Choroid plexus epithelial cell (primary cell): ENCODE data around the gene DYNC2H1.

ENCODE experiments used
- DNase-seq: peaks from one replicate; pipeline ENCODE4 v3.0.0-alpha.2; 2010; ENCODE audit warnings: low read depth
- H3K4me3 ChIP-seq: 2 replicates; pipeline ENCODE4 v1.5.1; 2011; ENCODE audit warnings: low read depth, mild to moderate bottlenecking, control low read depth, low read length, moderate library complexity
- TF ChIP-seq, protein P1 (sequence below): conservative IDR thresholded peaks from 2 replicates; pipeline ENCODE4 v1.5.1; 2011; ENCODE audit warnings: low read depth, mild to moderate bottlenecking, control low read depth, inconsistent platforms, low read length, moderate library complexity

DYNC2H1 gene

DNA sequence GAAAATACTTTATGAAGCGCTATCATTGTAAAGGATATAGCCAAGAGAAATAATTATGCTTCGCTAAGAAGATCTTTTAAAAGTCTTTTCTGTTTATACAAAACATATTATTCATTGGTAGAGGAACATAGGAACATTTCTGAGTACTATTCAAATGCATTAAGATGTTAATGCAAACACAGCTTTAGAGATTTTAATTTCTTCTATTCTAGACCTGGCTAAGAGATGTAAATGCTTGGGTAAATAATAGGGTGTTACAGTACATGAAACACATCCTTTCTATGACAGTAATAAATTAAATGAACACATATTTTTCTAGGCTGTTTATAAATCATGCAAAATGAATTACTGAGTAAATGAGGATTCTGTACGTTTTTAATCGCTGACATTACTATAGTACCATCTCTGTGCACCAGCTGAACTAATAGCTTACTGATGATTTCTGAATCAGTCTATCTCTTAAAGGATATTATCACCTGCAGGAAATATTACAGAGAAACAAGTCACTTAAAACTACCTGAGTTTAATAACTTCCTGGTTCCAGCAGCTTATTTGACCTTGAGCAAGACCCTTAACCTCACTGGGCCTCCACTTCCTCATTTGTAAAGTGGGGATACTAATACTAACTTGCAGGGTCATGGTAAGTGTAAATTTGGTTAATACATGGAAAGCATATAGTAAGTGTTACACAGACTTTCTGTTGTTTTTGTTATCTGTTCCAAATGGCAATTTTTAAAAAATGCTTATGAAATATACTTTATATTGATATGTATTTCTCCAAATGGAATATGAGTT lies 344.9 kb downstream of the DYNC2H1 start:
- no peak overlapping the region for H3K4me3 ChIP-seq
- TF ChIP-seq, protein P1, sequence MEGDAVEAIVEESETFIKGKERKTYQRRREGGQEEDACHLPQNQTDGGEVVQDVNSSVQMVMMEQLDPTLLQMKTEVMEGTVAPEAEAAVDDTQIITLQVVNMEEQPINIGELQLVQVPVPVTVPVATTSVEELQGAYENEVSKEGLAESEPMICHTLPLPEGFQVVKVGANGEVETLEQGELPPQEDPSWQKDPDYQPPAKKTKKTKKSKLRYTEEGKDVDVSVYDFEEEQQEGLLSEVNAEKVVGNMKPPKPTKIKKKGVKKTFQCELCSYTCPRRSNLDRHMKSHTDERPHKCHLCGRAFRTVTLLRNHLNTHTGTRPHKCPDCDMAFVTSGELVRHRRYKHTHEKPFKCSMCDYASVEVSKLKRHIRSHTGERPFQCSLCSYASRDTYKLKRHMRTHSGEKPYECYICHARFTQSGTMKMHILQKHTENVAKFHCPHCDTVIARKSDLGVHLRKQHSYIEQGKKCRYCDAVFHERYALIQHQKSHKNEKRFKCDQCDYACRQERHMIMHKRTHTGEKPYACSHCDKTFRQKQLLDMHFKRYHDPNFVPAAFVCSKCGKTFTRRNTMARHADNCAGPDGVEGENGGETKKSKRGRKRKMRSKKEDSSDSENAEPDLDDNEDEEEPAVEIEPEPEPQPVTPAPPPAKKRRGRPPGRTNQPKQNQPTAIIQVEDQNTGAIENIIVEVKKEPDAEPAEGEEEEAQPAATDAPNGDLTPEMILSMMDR = no peak
- DNase-seq = no peak

DNA sequence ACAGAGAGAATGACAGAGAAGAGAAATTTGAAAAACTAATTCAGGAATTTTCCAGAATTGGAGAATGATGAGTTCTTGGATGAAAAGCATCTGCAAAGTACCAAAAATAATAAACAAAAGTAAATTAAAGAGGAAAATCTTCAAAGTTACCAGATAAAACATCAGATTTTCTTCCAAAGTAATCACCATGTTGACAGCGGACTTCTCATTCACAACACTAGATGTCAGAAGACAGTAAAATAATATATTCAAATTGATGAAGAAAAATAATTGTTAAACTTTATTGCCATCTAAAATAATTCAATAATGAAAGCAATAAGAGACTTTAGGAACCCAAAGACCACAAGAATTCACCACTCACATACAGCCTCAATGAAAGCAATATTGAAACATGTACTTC lies 355.2 kb downstream of the DYNC2H1 start:
- TF ChIP-seq, protein P1 = peak; percentile 28
- no peak overlapping the region for H3K4me3 ChIP-seq
- DNase-seq = no peak

- TF ChIP-seq, protein P1 = no peak
- no peak overlapping the region for H3K4me3 ChIP-seq
- DNase-seq = no peak
Measured at GRCh38 chr11:103465555-103466140, 356.4 kb downstream of the DYNC2H1 start.

DNA sequence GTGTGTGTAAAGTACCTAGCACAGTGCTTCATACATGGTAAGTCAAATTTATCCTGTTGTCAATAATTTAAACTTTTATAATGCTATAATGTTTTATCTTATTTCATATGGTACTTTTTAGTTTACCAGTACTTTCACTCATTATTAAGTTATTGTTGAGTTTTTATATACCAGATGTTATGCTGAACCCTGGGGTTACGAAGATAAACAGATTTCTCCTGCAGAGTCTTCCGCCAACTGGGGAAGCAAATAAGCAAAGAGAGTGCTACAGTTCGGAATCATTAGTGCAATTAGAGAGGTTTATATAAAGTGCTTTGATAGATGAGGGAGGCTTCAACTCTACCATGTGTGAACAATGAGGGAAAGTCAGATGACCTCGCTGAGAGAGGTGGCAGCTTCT lies 362.3 kb downstream of the DYNC2H1 start:
- no peak for DNase-seq
- TF ChIP-seq, protein P1 = no peak
- no peak overlapping the region for H3K4me3 ChIP-seq

GRCh38 chr11:103476874-103477273 lies 367.6 kb downstream of the DYNC2H1 start:
- DNase-seq = no peak
- TF ChIP-seq, protein P1 = no peak
- H3K4me3 ChIP-seq = no peak overlapping the region

DNA sequence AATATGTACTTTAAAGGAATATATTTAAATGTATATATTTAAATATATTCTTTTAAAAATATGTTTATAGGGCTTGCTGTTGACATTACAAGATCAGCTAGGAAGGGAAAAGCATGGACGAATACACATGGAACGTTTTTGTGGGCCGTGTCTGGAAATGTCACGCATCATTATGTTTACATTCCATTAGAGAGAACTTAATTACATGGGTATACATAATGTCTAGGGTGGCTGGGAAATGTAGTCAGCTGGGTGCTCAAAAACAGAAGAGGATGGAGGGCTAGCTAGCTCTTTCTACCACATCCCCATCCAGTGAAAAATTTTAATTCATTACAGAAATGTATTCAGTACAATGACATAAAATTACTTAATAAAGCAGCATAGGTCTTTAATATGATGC lies 371.2 kb downstream of the DYNC2H1 start:
- TF ChIP-seq, protein P1 = no peak
- no peak for DNase-seq
- no peak overlapping the region for H3K4me3 ChIP-seq

GRCh38 chr11:103483996-103484395 lies 374.8 kb downstream of the DYNC2H1 start:
- TF ChIP-seq, protein P1 = no peak
- DNase-seq = peak; percentile 16
- no peak overlapping the region for H3K4me3 ChIP-seq
